K562 (cell line): Measurements from ENCODE around the gene TSTD1. TPM values are rescaled to one million over a fixed set of nuclear protein-coding genes. Genes with fewer than 3 reads are reported as not detected.
A peak's percentile ranks its signal among the peaks of the same experiment; 100 is the strongest.

Experiments
- ATAC-seq: fragments of 200-7000 bp; cut with Tn5 transposase; 3 replicates; pipeline ENCODE4 v1.9.1; 2020; ENCODE audit warnings: moderate library complexity
- BruUV-seq: library from RNA; stranded (reverse); fragments of 400-500 nt; replicated peaks from 2 replicates; lab custom pipeline; 2021; lab: Mats Ljungman, UMichigan
- CTCF ChIA-PET: fragments of 300-600 bp; formaldehyde crosslinking; extraction: SDS; loops from one replicate; lab custom pipeline; 2021; ENCODE audit warnings: low intra/inter-chr PET ratio; lab: Yijun Ruan, JAX
- POLR2A ChIA-PET: fragments of 300-600, 350-650 bp; sonication (Branson Sonifier 250); formaldehyde crosslinking; extraction: SDS; loops from one replicate; lab custom pipeline; 2021; ENCODE audit warnings: antibody characterized with exemption, inconsistent platforms; lab: Yijun Ruan, JAX
- DNase-seq, 4 experiments: peaks; one replicate each; pipeline versions ENCODE4 v3.0.0 to v3.0.0-alpha.2; 2011 to 2018; ENCODE audit warnings: low spot score in 3 of 4, mixed read lengths in 3 of 4; ENCODE audit errors: extremely low read depth in 1 of 4
- FAIRE-seq: peaks from 2 replicates; lab custom pipeline; 2011; peaks lifted over from hg19 to GRCh38; lab: Jason Lieb, UNC
- H2AFZ ChIP-seq: 2 replicates; pipeline ENCODE4 v1.6.0; 2011; ENCODE audit warnings: low read depth, low read length, control low read depth, inconsistent platforms
- H3K27ac ChIP-seq: fragments of 200-600 bp; 3 replicates; pipeline ENCODE4 v1.8.0; 2011; ENCODE audit warnings: low read depth, mild to moderate bottlenecking, control low read depth, inconsistent platforms, low read length, moderate library complexity, mixed read lengths; ENCODE audit errors: extremely low read depth
- H3K27me3 ChIP-seq, 2 experiments: fragments of 300-600 bp in 1 of 2; 2 replicates in 1 of 2; 3 replicates in 1 of 2; pipeline versions ENCODE4 v1.6.0 to v1.8.0; 2011; ENCODE audit warnings: inconsistent platforms in 2 of 2, low read length in 2 of 2, mild to moderate bottlenecking in 1 of 2, mixed read lengths in 1 of 2, moderate library complexity in 1 of 2; ENCODE audit not compliant: control insufficient read depth in 2 of 2, insufficient read depth in 2 of 2
- H3K36me3 ChIP-seq: fragments of 300-600 bp; 3 replicates; pipeline ENCODE4 v1.8.0; 2011; ENCODE audit warnings: mild to moderate bottlenecking, low read length, inconsistent platforms; ENCODE audit not compliant: control insufficient read depth, insufficient read depth
- H3K4me1 ChIP-seq, 2 experiments: fragments of 200-600 bp in 1 of 2; replicated peaks in 1 of 2; 2 replicates in 1 of 2; 3 replicates in 1 of 2; pipeline versions ENCODE4 v1.5.1 to v1.8.0; 2011; ENCODE audit warnings: inconsistent platforms in 2 of 2, low read length in 2 of 2, mild to moderate bottlenecking in 1 of 2, mixed read lengths in 1 of 2, moderate library complexity in 1 of 2; ENCODE audit not compliant: control insufficient read depth in 2 of 2, insufficient read depth in 2 of 2
- H3K4me2 ChIP-seq: 2 replicates; pipeline ENCODE4 v1.6.1; 2011; ENCODE audit warnings: low read length, control low read depth, inconsistent platforms, mixed read lengths; ENCODE audit not compliant: insufficient read depth
- H3K4me3 ChIP-seq: fragments of 200-600 bp; sonication (generic), shearing (Covaris generic); 2 replicates; pipeline ENCODE4 v1.5.1; 2016; ENCODE audit warnings: control low read depth, inconsistent platforms
- H3K79me2 ChIP-seq: fragments of 200-600 bp; 3 replicates; pipeline ENCODE4 v1.8.0; 2011; ENCODE audit warnings: low read length, inconsistent platforms; ENCODE audit not compliant: control insufficient read depth, insufficient read depth
- H3K9ac ChIP-seq, 2 experiments: 2 replicates each; pipeline versions ENCODE4 v1.6.0 to v1.6.1; 2011; ENCODE audit warnings: low read depth in 2 of 2, low read length in 2 of 2, control low read depth in 1 of 2, inconsistent platforms in 1 of 2, mild to moderate bottlenecking in 1 of 2, mixed read lengths in 1 of 2; ENCODE audit not compliant: insufficient read depth in 1 of 2
- H3K9me1 ChIP-seq: one replicate; pipeline ENCODE4 v1.6.0; 2011; ENCODE audit warnings: inconsistent platforms, mild to moderate bottlenecking, low read length, moderate library complexity; ENCODE audit not compliant: control insufficient read depth, insufficient read depth
- H3K9me3 ChIP-seq: replicated peaks from 2 replicates; pipeline ENCODE4 v1.5.1; 2011; ENCODE audit warnings: low read depth, low read length, inconsistent platforms; ENCODE audit not compliant: control insufficient read depth, insufficient read depth
- H4K20me1 ChIP-seq: replicated peaks from 2 replicates; pipeline ENCODE4 v1.6.1; 2011; ENCODE audit warnings: low read length, inconsistent platforms, mixed read lengths; ENCODE audit not compliant: control insufficient read depth, insufficient read depth
- JUNB ChIP-seq: fragments of 450-650 bp; formaldehyde crosslinking; conservative IDR thresholded peaks from 2 replicates; pipeline ENCODE4 v1.4.0; 2020; ENCODE audit warnings: mild to moderate bottlenecking
- MEIS2 ChIP-seq: fragments of 450-650 bp; IDR thresholded peaks from 2 replicates; pipeline ENCODE4 v1.6.1; 2014; ENCODE audit warnings: mild to moderate bottlenecking; ENCODE audit not compliant: partially characterized antibody
- PHF21A ChIP-seq: fragments of 450-650 bp; IDR thresholded peaks from 2 replicates; pipeline ENCODE4 v1.6.1; 2017; ENCODE audit warnings: low read depth, borderline replicate concordance
- PKNOX1 ChIP-seq: fragments of 450-650 bp; IDR thresholded peaks from 2 replicates; pipeline ENCODE4 v1.6.1; 2016
- RBBP5 ChIP-seq: fragments of 200-600 bp; sonication (generic); IDR thresholded peaks from 2 replicates; pipeline ENCODE4 v1.6.1; 2012; ENCODE audit warnings: borderline replicate concordance, mild to moderate bottlenecking, low read length, control low read depth, inconsistent platforms; ENCODE audit not compliant: insufficient read depth, poor library complexity, severe bottlenecking
- SMARCE1 ChIP-seq: fragments of 450-650 bp; IDR thresholded peaks from 2 replicates; pipeline ENCODE4 v1.7.1; 2016; ENCODE audit warnings: mild to moderate bottlenecking
- WGBS: fragments of 100-300 bp; shearing (Covaris generic); methylation state at CpG from one replicate; pipeline ENCODE4 v1.1.6; 2016; ENCODE audit warnings: low coverage, mixed read lengths; ENCODE audit not compliant: insufficient coverage; ENCODE audit errors: missing lambda C conversion rate; 5-methylcytosine and 5-hydroxymethylcytosine counted together
- in situ Hi-C: fragments of 300-500 bp; cut with MboI; formaldehyde crosslinking; loops from 4 replicates; pipeline ENCODE4 v1.15.0; 2018; ENCODE audit warnings: inconsistent platforms, mixed read lengths
- intact Hi-C: fragments of 100-400 bp; cut with micrococcal nuclease; formaldehyde crosslinking; loops from 2 replicates; pipeline ENCODE4 v1.14.2; 2022
- polyA plus RNA-seq, 8 experiments: library from polyadenylated mRNA; depleted of rRNA in 4 of 8; stranded (reverse) in 5 of 8; unstranded in 3 of 8; fragments of >200 nt; fragmentation: Nextera tagmentation in 2 of 8; fragmentation: Illumina TruSeq in 1 of 8; extraction: Ambion mirVana in 2 of 8; extraction: Trizol in 1 of 8; gene quantifications; 2 replicates each; pipeline versions ENCODE4 v1.2.1 to v1.2.3, GENCODE V29; 2011 to 2014; ENCODE audit warnings: inconsistent platforms in 1 of 8, missing spikeins in 1 of 8
- total RNA-seq, 7 experiments: library from RNA; depleted of rRNA in 6 of 7; stranded (reverse); fragments of >200 nt in 6 of 7; fragmentation: Illumina TruSeq in 2 of 7; extraction: Trizol in 2 of 7; gene quantifications; 2 replicates each; pipeline versions ENCODE4 v1.2.1 to v1.2.3, GENCODE V29; 2011 to 2021; ENCODE audit warnings: low replicate concordance in 1 of 7

Gene TSTD1
- total and polyA plus RNA-seq, 9 of the 15 experiments (the other 6 are each of a cell fraction or from before 2014, with no cell fraction given), result 0.23 to 0.53 TPM; not detected in 7

GRCh38 chr1:161032409-161032808 is 6.4 kb downstream of the TSTD1 start:
- ChIA-PET CTCF (no interaction called here), POLR2A (interaction anchor here (0.8 to 1.4 kb wide), 5 partner anchors 8 to 22 kb away, joined by 3 to 6 read pairs (median 4); partner anchors contain the start of genes F11R and USF1)
- H3K4me3 ChIP-seq, result no peak overlapping the region
- DNase-seq (no peak), ATAC-seq (peak; percentile 57), FAIRE-seq (peak; percentile 62)
- H3K9me1 ChIP-seq, result no peaks in the 10 kb centered on the region
- no peaks in the 10 kb centered on the region for H4K20me1 ChIP-seq
- in situ Hi-C loops, result no loop called here
- intact Hi-C loops, result no loop called here
- H3K27me3 ChIP-seq, result no peaks in the 10 kb centered on the region
- no peak overlapping the region for H3K27ac ChIP-seq
- no peaks in the 10 kb centered on the region for H3K79me2 ChIP-seq
- H3K4me2 ChIP-seq, result peak overlapping the region; percentile 19; the same call in 1 of the 2 replicates
- H3K9me3 ChIP-seq, result no peaks in the 10 kb centered on the region
- TF ChIP-seq PKNOX1, result 0 out of 2 replicates have a peak, but pooled peaks have one; percentile 8
- TF ChIP-seq MEIS2, result peak; percentile 5
- TF ChIP-seq RBBP5, result no peak
- no peak for TF ChIP-seq SMARCE1
- no peak for TF ChIP-seq JUNB (CRISPR knock-in tag)
- TF ChIP-seq PHF21A, result no peak
- BruUV-seq, result no TSS peak
- 0% methylated on average over 1 of the region's 1 CpG for WGBS
- H2AFZ ChIP-seq, result 0 out of 2 replicates have a peak overlapping the region, but pooled peaks have one; percentile 43
- H3K9ac ChIP-seq, result peak overlapping the region in 1 of 2 experiments; percentile 56; a peak in 1 of 4 replicates
- no peaks in the 10 kb centered on the region for H3K36me3 ChIP-seq
- H3K4me1 ChIP-seq, result peaks cover 0 to 13% of the 10 kb centered on the region in 2 experiments; a peak in 4 of 5 replicates
